Prostate gland (tissue), 2 donors: ENCODE data around the gene SNX33.

ENCODE experiments used
- CTCF ChIP-seq, 4 experiments: fragments of 200-600 bp in 2 of 4; fragments of 450-650 bp in 2 of 4; sonication (generic) in 2 of 4; IDR thresholded peaks; 1 replicate in 3 of 4; 2 replicates in 1 of 4; pipeline ENCODE4 v1.5.1; 2016 to 2019; ENCODE audit warnings: antibody characterized with exemption in 4 of 4, mild to moderate bottlenecking in 2 of 4, moderate library complexity in 2 of 4
- POLR2A ChIP-seq: fragments of 450-650 bp; IDR thresholded peaks from one replicate; pipeline ENCODE4 v1.6.1; 2016; ENCODE audit warnings: antibody characterized with exemption, mild to moderate bottlenecking

DNA sequence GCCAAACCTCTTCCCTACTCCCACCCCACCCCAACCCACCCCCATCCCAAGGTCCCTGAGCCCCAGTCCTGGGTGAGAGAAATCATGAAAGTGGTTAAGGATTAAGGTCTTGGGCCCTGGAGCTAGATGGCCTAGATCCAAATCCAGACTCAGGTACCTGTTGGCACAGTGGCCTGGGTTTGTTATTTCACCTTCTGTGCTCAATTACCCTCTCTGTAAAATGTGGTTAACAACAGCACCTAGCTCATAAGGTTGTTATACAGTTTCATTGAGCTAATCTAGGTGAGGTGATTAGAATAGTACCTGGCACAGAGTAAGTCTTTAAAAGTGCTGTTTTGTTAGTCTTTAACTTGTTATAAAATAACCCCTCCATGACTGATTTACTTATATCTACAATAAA lies 15.8 kb upstream of the SNX33 start:
- TF ChIP-seq CTCF (IDR thresholded peaks at IDR 0.05) (no peak), POLR2A (no peak)
